ENCODE results near the gene CCDC12. TPM values are rescaled to one million over a fixed set of nuclear protein-coding genes. Genes with fewer than 3 reads are reported as not detected.

The CCDC12 gene
- total and polyA plus RNA-seq, 2 of the 13 experiments (the other 11 are each of a cell fraction or from before 2014, with no cell fraction given), result 30.1 to 49.5 TPM

DNA sequence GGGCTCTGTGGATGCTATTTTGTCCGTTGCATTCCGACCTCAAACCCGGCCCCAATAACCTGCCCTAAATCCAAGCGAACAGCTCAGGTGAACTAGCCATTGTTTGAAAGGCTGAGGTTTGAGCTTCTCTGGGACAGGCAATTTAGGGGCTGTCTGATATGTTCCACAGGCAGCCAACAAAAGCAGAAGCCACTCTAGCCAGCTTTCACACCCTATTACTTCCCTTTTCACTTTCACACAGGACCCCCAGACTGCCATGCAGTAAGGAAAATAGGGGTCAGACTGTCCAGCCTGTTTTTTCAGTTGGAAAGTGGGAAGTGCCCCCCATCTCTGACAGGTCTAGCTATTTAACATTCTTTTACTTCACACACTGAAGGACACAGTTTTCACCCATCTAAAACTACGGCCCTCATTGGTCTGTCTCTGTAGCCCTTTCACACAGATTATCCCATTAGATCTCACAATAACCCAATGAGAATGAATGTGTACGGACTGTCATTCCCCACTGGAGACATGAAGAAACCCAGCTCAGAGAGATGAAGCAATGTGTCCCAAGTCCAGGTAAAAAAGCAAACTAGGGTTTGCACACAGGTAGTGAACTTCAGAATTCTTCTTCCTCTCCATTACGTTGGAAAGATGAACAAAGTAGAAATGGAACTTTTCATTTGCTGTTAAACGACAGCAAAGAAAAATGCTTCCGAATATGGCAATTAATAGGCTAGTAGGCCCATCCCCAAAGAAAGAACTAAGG is 1.9 kb downstream of the CCDC12 start:
- Histone ChIP-seq H3K4me3 (replicated peaks in 1 of 3; ENCODE audit: insufficient read depth in 1 of 3, low read depth in 2 of 3, low read length in 3 of 3) (peak overlapping the region; percentile 69 to 98 (median 79); a peak in 5 of 6 replicates), H3K4me1 (ENCODE audit: insufficient read depth, low read length) (peaks cover 73% of the 10 kb centered on the region), H3K36me3 (replicated peaks in 1 of 2; ENCODE audit: control insufficient read depth in 1 of 2, insufficient read depth in 2 of 2, low read length in 2 of 2) (peaks cover 0 to 4% of the 10 kb centered on the region in 2 experiments; a peak in 1 of 5 replicates), H3K4me2 (ENCODE audit: low read depth, low read length) (peak overlapping the region; percentile 75), H3K27me3 (ENCODE audit: control insufficient read depth in 1 of 2, insufficient read depth in 2 of 2, low read length in 2 of 2) (no peaks in the 10 kb centered on the region; a peak in 1 of 5 replicates), H3K79me2 (ENCODE audit: insufficient read depth, low read length) (peaks cover 68% of the 10 kb centered on the region), H3K9ac (ENCODE audit: insufficient read depth, low read depth, low read length) (peak overlapping the region; percentile 9; the same call in 1 of the 2 replicates), H3K27ac (ENCODE audit: extremely low read length, insufficient read depth, low read length) (peak overlapping the region; percentile 50), H4K20me1 (ENCODE audit: insufficient read depth, low read length) (peaks cover 36% of the 10 kb centered on the region), H3K9me3 (ENCODE audit: low read length) (no peaks in the 10 kb centered on the region), H2AFZ (ENCODE audit: low read length) (no peak overlapping the region)
- intact Hi-C loops (cut with micrococcal nuclease; ENCODE audit: unreplicated experiment) (loop anchor here (10.0 kb wide), 1 partner anchor 50 kb away; no protein-coding TSS in a partner anchor), in situ Hi-C loops (cut with HindIII; ENCODE audit: extremely low pct_ligation_motif_present, low pct_unique_long_range_greater_than_20kb) (no loop called here)
- ChIA-PET POLR2A (interaction anchor here (0.8 to 3.9 kb wide), 3 partner anchors 27 to 41 kb away, joined by 5 to 34 read pairs (median 16); no protein-coding TSS in a partner anchor), CTCF (ENCODE audit: low intra/inter-chr PET ratio, low total read pairs) (no interaction called here)
- DNase-seq (ENCODE audit: low spot score), result peak; percentile 82
- TSS peak; percentile 42 for BruUV-seq (replicated peaks)
- FAIRE-seq, result peak; percentile 97
- 31% methylated on average over 9 of the region's 9 CpGs for WGBS (ENCODE audit: low lambda C conversion rate)
- no peak for ATAC-seq
- TF ChIP-seq ZNF317 (CRISPR knock-in tag; IDR thresholded peaks at IDR 0.05), result no peak
- TF ChIP-seq DNMT1 (CRISPR knock-in tag; IDR thresholded peaks at IDR 0.05), result no peak
- peak; percentile 53 for TF ChIP-seq BCL6 (CRISPR knock-in tag; IDR thresholded peaks at IDR 0.05)
- TF ChIP-seq KAT2B (IDR thresholded peaks at IDR 0.05; ENCODE audit: borderline replicate concordance, low read depth, low read length), result no peak
- TF ChIP-seq ZNF44 (CRISPR knock-in tag; IDR thresholded peaks at IDR 0.05), result no peak
- peak; percentile 72; the same call in 1 of the 2 replicates for TF ChIP-seq RXRB (CRISPR knock-in tag; IDR thresholded peaks at IDR 0.05; ENCODE audit: borderline replicate concordance)
- 0 out of 2 replicates have a peak, but pooled peaks have one; percentile 34 for TF ChIP-seq ZNF777 (CRISPR knock-in tag; IDR thresholded peaks at IDR 0.05)
- no peak for TF ChIP-seq ZBTB1 (CRISPR knock-in tag; IDR thresholded peaks at IDR 0.05; ENCODE audit: borderline replicate concordance)
- TF ChIP-seq CEBPB (IDR thresholded peaks at IDR 0.05; ENCODE audit: borderline replicate concordance, low read depth, low read length), result peak; percentile 97
- TF ChIP-seq ZNF766 (CRISPR knock-in tag; IDR thresholded peaks at IDR 0.05; ENCODE audit: borderline replicate concordance), result no peak
- no peak for TF ChIP-seq ZNF468 (CRISPR knock-in tag; IDR thresholded peaks at IDR 0.05)
- TF ChIP-seq MIXL1 (CRISPR knock-in tag; IDR thresholded peaks at IDR 0.05), result 0 out of 2 replicates have a peak, but pooled peaks have one; percentile 14
- no peak for TF ChIP-seq KLF9 (CRISPR knock-in tag; IDR thresholded peaks at IDR 0.05; ENCODE audit: low read depth)
- no peak for TF ChIP-seq MTF1 (CRISPR knock-in tag; IDR thresholded peaks at IDR 0.05)
- TF ChIP-seq ESRRA (CRISPR knock-in tag; IDR thresholded peaks at IDR 0.05; ENCODE audit: low read depth), result no peak
- TF ChIP-seq, protein P1, sequence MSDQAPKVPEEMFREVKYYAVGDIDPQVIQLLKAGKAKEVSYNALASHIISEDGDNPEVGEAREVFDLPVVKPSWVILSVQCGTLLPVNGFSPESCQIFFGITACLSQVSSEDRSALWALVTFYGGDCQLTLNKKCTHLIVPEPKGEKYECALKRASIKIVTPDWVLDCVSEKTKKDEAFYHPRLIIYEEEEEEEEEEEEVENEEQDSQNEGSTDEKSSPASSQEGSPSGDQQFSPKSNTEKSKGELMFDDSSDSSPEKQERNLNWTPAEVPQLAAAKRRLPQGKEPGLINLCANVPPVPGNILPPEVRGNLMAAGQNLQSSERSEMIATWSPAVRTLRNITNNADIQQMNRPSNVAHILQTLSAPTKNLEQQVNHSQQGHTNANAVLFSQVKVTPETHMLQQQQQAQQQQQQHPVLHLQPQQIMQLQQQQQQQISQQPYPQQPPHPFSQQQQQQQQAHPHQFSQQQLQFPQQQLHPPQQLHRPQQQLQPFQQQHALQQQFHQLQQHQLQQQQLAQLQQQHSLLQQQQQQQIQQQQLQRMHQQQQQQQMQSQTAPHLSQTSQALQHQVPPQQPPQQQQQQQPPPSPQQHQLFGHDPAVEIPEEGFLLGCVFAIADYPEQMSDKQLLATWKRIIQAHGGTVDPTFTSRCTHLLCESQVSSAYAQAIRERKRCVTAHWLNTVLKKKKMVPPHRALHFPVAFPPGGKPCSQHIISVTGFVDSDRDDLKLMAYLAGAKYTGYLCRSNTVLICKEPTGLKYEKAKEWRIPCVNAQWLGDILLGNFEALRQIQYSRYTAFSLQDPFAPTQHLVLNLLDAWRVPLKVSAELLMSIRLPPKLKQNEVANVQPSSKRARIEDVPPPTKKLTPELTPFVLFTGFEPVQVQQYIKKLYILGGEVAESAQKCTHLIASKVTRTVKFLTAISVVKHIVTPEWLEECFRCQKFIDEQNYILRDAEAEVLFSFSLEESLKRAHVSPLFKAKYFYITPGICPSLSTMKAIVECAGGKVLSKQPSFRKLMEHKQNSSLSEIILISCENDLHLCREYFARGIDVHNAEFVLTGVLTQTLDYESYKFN (CRISPR knock-in tag; conservative IDR thresholded peaks at IDR 0.05), result peak; percentile 52
- TF ChIP-seq SALL1 (CRISPR knock-in tag; IDR thresholded peaks at IDR 0.05), result no peak; the same call in 1 of the 2 replicates
- TF ChIP-seq JUNB (CRISPR knock-in tag; IDR thresholded peaks at IDR 0.05; ENCODE audit: borderline replicate concordance), result no peak
- 0 out of 2 replicates have a peak, but pooled peaks have one; percentile 14 for TF ChIP-seq KMT2A (CRISPR knock-in tag; IDR thresholded peaks at IDR 0.05)
- no peak for TF ChIP-seq HCFC1 (IDR thresholded peaks at IDR 0.05; ENCODE audit: low read depth, low read length)
- TF ChIP-seq KDM5A (IDR thresholded peaks at IDR 0.05; ENCODE audit: borderline replicate concordance, low read length), result no peak
- TF ChIP-seq RXRA (CRISPR knock-in tag; IDR thresholded peaks at IDR 0.05), result no peak
- peak; percentile 39; the same call in 1 of the 2 replicates for TF ChIP-seq ZNF331 (CRISPR knock-in tag; IDR thresholded peaks at IDR 0.05)
- TF ChIP-seq ZFP36L1 (CRISPR knock-in tag; IDR thresholded peaks at IDR 0.05), result no peak
